ENCODE data around the gene HSDL1.
A peak's percentile ranks its signal among the peaks of the same experiment; 100 is the strongest.

The HSDL1 gene

GRCh38 chr16:84144859-84145639, at the start of gene HSDL1, which contains the start of gene DNAAF1:
HSDL1 (minus strand) TSS chr16:84145177; CDS start chr16:84131321, 13,856 bp downstream.
DNAAF1 (plus strand) TSS chr16:84145308; CDS start chr16:84145441, 133 bp downstream.
- peak; percentile 95 for DNase-seq

- DNase-seq: no peak
These were observed 49.0 kb upstream of the HSDL1 start for GRCh38 chr16:84194018-84194417.

- no peak for DNase-seq
These were observed 48.5 kb upstream of the HSDL1 start for GRCh38 chr16:84193480-84193879.

- no peak for DNase-seq
These were observed 46.5 kb upstream of the HSDL1 start for GRCh38 chr16:84191466-84191865.

GRCh38 chr16:84190731-84191388, 45.9 kb upstream of the HSDL1 start, which contains the start of gene ADAD2:
ADAD2 (plus strand) TSS chr16:84191157; CDS start chr16:84191231, 74 bp downstream.
- no peak for DNase-seq

GRCh38 chr16:84186685-84187437, 41.9 kb upstream of the HSDL1 start, which contains the start of gene TAF1C:
TAF1C (minus strand) TSS chr16:84187057; CDS start chr16:84184988, 2,069 bp downstream.
- DNase-seq: peak; percentile 91

- DNase-seq: no peak
These were observed 39.8 kb upstream of the HSDL1 start for GRCh38 chr16:84184775-84185174.

- DNase-seq: no peak
These were observed 39.1 kb upstream of the HSDL1 start for GRCh38 chr16:84183911-84184591.

- DNase-seq: no peak
These were observed 38.5 kb upstream of the HSDL1 start for GRCh38 chr16:84183572-84183875.

GRCh38 chr16:84182680-84183571, 37.9 kb upstream of the HSDL1 start:
- no peak for DNase-seq

GRCh38 chr16:84182104-84182503, 37.1 kb upstream of the HSDL1 start:
- DNase-seq: no peak

- DNase-seq: no peak
These were observed 36.4 kb upstream of the HSDL1 start for GRCh38 chr16:84181144-84181915.

GRCh38 chr16:84180519-84181140, 35.7 kb upstream of the HSDL1 start:
- no peak for DNase-seq

GRCh38 chr16:84179612-84180320, 34.8 kb upstream of the HSDL1 start:
- no peak for DNase-seq

GRCh38 chr16:84178892-84179611, 34.1 kb upstream of the HSDL1 start:
- DNase-seq: no peak

GRCh38 chr16:84178146-84178765, 33.3 kb upstream of the HSDL1 start:
- no peak for DNase-seq

GRCh38 chr16:84177741-84178073, 32.7 kb upstream of the HSDL1 start:
- no peak for DNase-seq

- no peak for DNase-seq
These were observed 31.4 kb upstream of the HSDL1 start for GRCh38 chr16:84176192-84177053.

Measured in stimulated activated CD4-positive, alpha-beta T cell treated with anti-CD3 and anti-CD28 coated beads, Interleukin-12 subunit alpha, Interleukin-12 subunit beta, amount 100 ng/mL, for 4 hours (primary cell).